Suppressor macrophage (primary cell): Measurements from ENCODE around the gene MCTP2.

Experiments
- DNase-seq, 4 experiments: peaks; one replicate each; pipeline ENCODE4 v3.0.0-alpha.2; 2020 to 2022

MCTP2 gene

GRCh38 chr15:94300612-94301011 lies 69.3 kb downstream of the MCTP2 start:
- DNase-seq = no peak

GRCh38 chr15:94305133-94305532 lies 73.8 kb downstream of the MCTP2 start:
- DNase-seq = no peak

GRCh38 chr15:94306700-94307650 lies 75.6 kb downstream of the MCTP2 start:
- peak; percentile 17 to 54 (median 42) for DNase-seq

GRCh38 chr15:94312946-94313345 lies 81.6 kb downstream of the MCTP2 start:
- DNase-seq = no peak

- DNase-seq = no peak
Observed at GRCh38 chr15:94314639-94315038, 83.3 kb downstream of the MCTP2 start.

GRCh38 chr15:94317211-94317610 lies 85.8 kb downstream of the MCTP2 start:
- no peak for DNase-seq

GRCh38 chr15:94322141-94322540 lies 90.8 kb downstream of the MCTP2 start:
- DNase-seq = peak in 3 of 4 experiments; percentile 33 to 79 (median 77)

- no peak for DNase-seq
Observed at GRCh38 chr15:94323076-94323475, 91.7 kb downstream of the MCTP2 start.

- DNase-seq = peak; percentile 71 to 79 (median 72)
Observed at GRCh38 chr15:94324117-94324826, 92.9 kb downstream of the MCTP2 start.

- DNase-seq = no peak
Observed at GRCh38 chr15:94324835-94325767, 93.7 kb downstream of the MCTP2 start.

- DNase-seq = peak; percentile 49 to 69 (median 54)
Observed at GRCh38 chr15:94327356-94327936, 96.1 kb downstream of the MCTP2 start.

- no peak for DNase-seq
Observed at GRCh38 chr15:94331731-94332130, 100.4 kb downstream of the MCTP2 start.

- no peak for DNase-seq
Observed at GRCh38 chr15:94335616-94336015, 104.3 kb downstream of the MCTP2 start.

GRCh38 chr15:94336817-94337467 lies 105.6 kb downstream of the MCTP2 start:
- no peak for DNase-seq

GRCh38 chr15:94338243-94338846 lies 107.0 kb downstream of the MCTP2 start:
- DNase-seq = no peak

GRCh38 chr15:94346282-94346681 lies 114.9 kb downstream of the MCTP2 start:
- no peak for DNase-seq

GRCh38 chr15:94348084-94348483 lies 116.7 kb downstream of the MCTP2 start:
- no peak for DNase-seq

- DNase-seq = no peak
Observed at GRCh38 chr15:94351031-94351535, 119.7 kb downstream of the MCTP2 start.

- no peak for DNase-seq
Observed at GRCh38 chr15:94352636-94353487, 121.5 kb downstream of the MCTP2 start.

- no peak for DNase-seq
Observed at GRCh38 chr15:94353488-94353820, 122.1 kb downstream of the MCTP2 start.
